LoVo (cell line): ENCODE data around the gene DYNC2LI1.

Experiments used
- DNase-seq: peaks from one replicate; pipeline ENCODE4 v3.0.0-alpha.2; 2016; ENCODE audit warnings: low spot score

Gene DYNC2LI1

DNA sequence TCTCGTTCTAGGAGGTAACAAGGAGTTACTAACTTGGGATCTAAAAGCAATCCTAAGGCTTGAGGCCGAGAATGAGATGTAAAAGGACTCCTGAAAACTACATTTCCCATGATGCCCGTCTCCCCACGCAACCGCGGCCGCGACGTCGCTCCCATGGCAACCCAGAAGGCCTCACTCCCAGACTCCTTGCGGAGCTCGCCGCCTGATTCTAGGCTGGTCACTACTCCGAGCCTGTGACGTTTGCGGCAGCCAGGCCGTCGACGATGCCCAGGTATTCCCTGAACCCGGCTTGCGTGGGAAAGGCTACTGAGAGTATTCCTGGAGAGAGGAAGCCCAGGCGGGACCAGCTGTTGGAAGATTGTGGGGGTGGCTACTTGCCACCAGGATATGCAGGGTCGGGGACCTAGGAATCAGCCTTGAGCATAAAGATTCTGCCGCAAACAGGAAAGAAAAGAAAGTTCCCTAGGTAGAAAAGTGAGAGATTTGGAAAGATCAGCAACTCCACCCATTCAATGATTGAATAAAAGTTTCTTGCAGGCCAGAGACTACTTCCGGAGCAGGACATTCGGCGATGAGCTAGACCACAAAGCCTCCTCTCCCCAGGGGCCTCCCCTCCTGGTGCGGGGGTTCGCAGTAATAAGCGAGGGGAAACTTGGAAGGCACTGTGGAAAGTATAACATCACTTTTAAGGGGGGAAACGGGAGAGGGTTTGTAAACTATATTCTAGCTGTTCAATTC, at the start of gene DYNC2LI1:
DYNC2LI1 (plus strand) TSS at position 164 of the 738 bp plus-strand sequence; CDS start at position 264, 100 bp downstream.
- peak; percentile 91 for DNase-seq

DNA sequence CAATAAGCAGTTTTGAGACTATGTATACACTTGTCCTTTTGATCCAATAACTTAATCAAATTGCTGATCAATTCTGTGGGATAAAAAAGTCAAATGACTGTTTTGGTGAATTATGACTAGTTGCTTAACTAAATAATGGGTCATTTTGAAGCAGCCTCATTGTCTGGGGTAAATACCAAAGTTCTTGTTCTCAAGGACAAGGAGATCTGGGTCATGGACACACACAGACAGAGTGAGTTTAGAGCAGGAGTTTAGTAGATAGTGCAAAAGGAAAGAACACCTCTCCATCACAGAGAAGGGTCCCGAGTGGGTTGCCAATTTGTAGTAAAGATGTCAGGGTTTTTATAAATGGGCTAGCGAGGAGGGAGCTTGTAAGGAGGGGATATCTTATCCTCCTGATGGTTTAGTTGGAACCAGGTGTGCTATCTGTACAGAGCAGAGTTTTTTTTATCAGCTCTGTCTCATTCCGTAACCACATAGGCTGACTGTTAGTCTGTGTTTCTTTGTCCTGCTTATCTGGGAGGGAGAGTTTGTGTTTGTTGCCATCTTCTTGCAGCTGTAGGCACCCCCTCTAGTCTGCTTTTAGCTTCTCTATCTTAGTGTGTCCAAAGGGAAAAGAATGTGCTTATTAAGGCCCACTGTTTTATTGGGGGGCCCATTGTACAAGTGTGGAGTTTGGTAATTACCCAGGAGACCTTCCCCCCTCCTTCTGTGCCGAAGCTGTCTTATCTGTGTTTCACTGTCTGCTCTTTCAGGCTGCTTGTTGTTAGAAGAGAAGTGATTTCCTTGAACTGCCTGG, 48.9 kb upstream of the DYNC2LI1 start:
- DNase-seq: no peak

DNA sequence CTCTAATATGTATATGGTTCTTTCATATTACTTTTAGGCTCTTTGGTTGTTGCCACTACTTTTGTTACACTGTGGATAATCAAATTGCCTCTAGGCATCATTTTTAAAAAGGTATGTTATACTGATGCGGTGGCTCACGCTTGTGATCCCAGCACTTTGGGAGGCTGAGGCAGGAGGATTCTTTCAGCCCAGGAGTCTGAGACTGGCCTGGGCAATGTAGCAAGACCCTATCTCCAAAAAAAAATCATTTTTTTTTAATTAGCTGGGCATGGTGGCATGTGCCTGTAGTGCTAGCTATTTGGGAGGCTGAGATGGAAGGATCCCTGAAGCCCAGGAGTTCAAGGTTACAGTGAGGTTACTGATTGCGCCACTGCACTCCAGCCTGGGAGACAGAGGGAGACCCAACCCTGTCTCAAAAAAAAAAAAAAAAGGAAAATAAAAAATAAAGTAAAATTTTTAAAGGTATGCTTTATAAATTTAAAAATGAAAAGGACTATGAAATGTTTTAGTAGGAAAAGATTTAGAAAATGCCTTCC, 48.1 kb upstream of the DYNC2LI1 start:
- DNase-seq: no peak

DNA sequence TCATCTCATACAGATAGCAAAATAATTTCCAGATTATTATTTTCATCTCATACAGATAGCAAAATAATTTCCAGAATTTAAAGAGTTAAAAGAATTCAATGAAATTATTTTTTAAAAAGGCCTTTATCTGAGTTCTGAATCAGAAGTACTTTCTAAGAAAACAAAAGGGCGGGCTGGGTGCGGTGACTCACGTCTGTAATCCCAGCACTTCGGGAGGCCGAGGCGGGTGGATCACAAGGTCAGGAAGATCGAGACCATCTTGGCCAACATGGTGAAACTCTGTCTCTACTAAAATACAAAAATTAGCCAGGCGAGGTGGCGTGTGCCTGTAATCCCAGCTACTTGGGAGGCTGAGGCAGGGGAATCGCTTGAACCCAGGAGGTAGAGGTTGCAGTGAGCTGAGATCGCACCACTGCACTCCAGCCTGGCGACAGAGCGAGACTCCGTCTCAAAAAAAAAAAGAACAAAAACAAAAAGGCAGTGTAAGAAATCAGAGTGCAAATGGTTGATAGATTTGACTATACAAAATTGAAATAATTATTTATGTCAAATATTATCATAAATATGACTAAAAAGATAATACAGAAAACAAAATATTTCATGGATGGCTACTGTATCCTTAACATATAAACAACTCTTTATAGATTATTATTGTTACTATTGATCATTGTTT, 46.7 kb upstream of the DYNC2LI1 start:
- peak; percentile 9 for DNase-seq

DNA sequence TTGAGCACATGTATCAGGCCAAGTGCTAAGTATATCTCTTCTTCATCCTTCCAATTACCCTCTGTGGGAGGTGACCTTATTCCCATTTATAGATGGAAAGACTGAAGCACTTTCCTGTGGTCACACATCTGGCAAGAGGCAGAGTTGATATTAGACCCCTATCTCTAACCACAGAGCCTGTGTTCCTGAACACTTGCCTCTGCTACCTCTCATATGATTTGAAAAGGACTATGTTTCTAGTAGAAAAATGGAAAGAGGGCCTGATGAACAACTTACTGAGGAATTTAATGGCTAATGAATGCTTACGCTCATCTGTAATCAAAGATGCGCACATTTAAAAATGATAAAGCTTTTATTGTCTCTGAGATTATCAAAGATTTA, 46.2 kb upstream of the DYNC2LI1 start:
- no peak for DNase-seq

DNA sequence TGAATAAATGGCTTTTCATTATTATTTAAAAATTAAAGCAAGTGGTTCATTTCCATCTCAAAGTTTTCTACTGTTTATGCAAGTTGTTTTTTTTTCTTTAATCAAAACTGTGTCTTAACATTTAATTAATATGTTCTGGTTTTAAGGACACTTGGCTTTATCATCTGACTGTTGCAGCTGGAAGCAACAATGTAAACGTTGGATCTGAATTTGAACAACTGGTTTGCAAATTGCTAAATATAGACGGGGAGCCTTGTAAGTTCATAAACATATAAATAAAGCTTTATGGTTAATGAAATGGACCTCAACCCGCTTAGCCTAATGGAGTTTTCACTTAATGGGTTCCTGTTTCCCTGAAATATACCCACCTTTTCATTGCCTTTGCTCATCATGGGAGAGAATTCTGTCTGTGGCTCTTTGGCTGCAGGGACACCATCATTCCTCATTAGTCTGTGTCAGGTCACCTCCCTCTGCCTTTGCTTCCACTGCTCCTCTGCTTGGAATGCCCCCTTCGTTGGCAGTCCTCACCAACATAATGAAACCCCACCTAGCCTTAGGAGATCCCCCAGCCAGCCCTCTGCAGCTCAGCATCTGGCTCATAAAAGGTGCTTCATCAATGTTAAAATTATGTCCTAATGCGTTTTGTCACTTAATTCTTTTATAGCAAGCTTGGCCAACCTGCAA, 44.2 kb upstream of the DYNC2LI1 start:
- no peak for DNase-seq

DNA sequence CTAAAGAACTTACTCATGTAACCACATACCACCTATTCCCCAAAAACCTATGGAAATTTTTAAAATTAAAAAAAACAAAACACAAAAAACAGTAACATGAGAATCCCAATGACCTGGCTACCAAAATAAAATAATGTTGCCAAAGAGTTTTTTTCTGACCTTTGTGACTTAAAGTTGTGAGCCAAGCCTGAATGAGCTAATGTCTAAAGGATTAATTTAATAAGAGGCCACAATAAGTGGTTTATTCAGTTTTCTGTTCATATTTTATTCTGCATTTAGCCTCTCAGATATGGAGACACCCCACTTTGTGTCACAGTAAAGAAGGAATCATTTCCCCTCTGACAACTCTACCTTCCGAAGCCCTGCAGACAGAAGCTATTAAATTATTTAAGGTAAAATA, 42.6 kb upstream of the DYNC2LI1 start:
- DNase-seq: no peak

DNA sequence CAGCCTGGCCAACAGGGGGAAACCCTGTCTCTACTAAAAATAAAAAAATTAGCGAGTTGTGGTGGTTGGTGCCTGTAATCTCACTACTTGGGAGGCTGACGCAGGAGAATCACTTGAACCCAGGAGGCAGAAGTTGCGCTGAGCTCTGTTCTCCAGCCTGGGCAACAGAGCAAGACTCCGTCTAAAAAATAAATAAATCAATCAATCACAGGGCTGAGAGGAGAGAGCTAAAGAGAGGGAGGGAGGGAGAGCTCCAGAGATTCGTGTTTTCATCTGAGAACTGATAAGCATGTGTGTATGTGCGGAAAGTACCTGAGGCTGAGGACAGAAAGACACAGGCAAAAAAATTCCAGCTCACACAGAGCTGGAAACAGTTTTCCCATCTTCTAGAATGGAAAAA, 37.2 kb upstream of the DYNC2LI1 start:
- DNase-seq: no peak

DNA sequence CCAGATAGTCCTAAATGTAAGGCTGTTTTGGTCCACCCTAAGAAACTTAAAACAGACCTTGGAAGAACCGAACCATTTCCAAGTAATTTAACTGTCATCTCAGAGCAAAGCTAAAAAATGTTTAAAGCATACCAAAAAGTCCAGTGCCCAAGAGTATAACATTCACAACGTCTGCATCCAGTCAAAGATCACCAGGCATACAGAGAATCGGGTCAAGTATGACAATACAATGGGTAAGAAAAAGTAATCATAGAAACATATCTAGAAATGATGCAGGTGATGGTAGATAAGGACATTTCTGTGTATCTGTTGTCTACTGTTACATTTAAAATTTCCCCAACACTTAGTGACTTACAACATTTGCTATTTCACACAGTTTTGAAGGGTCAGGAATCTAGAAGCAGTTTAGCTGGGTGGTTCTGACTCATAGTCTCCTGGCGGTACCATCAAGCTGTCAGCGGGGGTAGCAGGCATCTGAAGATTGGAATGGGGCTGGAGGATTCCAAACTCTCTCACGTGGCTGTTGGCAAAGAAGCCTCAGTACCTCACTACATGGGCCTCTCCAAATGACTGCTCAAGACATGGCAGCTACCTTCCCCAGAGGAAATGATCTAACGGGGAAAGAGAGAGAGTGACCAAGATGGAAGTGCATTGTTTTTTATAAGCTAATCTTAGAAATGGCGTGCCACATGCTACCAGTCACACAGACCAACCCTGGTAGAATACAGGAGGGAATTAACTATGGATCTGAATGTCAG, 36.6 kb upstream of the DYNC2LI1 start:
- DNase-seq: no peak

DNA sequence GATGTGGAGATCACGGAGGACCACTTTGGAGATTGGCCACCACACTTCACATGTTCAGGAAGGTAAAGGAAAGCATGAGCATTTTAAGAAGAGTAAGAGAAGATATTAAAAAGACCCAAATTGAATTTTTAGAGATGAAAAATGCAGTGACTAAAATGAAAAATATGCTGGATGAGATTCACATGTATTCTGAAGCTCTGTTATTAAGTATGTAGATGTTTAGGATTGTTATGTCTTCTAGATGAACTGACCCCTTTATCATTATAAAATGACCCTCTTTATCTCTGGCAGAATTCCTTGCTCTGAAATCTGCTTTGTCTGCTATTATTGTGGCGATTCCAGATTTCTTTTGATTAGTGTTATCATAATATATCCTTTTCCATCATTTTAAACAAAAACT, 36.0 kb upstream of the DYNC2LI1 start:
- DNase-seq: no peak

DNA sequence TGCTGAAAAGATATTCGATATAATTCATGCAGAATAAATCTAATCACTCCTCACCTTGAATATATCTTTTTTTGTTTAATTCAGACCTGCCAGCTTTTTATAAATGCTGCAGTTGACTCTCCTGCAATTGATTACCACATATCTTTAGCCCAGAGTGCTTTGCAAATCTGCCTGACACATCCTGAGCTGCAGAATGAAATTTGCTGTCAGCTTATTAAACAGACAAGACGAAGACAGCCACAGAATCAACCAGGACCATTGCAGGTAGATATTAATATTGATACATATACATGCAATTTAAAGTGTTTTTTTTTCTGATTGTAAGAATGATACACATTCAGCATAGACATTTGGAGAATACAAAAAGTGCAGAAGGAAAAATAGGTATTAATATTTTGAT, 35.6 kb upstream of the DYNC2LI1 start:
- no peak for DNase-seq

DNA sequence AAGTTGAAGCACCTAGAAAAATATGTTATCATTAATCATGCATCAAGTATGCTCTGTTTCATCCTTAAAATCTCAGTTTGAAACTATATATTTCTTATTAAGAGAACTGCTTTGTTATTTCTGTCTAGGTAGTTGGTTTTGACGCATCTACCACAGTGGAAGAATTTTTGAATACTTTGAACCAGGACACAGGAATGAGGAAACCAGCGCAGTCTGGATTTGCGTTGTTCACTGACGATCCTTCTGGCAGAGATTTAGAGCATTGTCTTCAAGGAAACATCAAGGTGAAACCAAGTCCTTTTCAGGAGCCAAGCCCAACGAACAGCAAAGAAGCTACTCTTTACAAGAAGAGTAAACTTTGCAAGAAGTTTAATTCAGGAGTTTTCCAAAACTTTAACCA, 30.1 kb upstream of the DYNC2LI1 start:
- DNase-seq: no peak

DNA sequence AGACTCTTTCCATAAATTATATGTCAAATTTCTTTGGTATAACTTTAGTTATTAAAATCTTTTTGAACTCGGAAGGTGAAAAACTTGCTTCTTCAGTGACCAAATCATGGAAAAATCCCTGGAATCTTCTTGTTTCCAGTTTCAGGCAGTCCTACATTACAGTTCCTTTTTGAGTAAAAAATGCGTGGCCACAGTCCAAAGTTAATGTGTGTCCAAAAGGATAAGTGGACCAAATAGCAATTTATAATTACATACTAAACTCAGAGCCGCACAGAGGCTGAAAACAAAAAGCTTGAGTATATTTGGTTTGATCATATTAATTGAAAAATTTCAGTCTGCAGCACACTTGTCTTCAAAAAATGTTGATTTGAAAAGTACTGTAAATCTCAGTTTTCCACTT, 28.4 kb upstream of the DYNC2LI1 start:
- DNase-seq: no peak

DNA sequence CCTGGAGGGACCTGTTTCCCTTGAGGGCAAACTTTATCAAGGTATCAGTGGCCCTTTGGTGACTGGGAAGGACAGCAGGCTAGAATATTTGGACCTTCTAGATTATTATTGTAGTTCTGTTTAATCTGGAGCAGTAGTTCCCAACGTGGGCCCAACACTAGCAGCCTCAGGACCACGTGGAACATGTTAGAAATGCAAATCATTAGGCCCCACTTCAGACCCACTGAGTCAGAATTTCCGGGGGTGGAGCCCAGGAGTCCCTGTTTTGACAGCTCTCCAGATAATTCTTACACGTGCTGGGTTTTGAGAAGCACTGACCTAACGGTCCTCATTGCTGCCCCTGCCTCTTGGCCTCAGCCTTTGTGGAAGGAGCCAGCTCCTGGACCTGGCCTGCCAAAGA, 25.5 kb upstream of the DYNC2LI1 start:
- DNase-seq: no peak

DNA sequence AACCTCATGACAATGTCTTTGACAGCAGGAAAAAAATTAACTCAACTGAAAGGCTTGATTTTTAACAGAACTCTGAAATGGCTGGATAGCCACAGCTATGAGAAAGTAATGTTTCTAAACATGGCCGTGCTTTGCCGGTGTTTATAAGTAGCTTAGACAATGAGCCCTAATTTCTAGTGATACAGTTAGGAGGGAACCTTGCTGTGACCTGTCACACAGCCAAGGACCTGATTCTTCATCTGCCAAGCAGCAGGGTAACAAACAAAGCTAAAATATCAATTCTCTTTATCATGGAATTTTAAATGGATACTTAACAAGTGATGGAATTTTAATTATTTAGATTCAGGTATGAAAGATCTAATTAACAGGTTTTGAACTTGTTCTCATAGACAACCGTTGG, 24.3 kb upstream of the DYNC2LI1 start:
- DNase-seq: no peak

DNA sequence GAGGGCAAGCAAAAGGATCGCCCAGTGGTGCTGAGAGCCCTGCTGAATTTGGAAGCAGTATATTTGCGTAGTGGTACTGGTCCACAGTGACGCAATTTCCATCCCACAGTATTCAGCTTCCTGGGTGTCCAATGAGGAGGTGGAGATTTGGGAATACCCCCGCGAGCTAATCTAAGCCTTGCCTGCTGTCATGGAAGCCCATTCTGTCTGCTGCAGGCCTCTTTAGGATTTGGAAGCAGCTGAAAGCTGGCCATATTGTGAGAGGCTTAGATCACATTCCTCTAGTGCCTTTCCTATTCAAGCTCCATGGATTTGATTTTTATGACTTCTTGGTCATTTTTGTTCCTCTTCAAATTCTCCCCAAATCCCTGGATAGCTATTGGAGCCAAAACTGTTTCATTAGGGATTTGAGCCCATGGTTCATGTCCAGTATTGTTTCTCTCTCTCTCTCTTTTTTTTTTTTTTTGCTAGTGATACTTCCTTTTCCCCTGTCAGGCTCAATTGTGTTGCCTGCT, 22.3 kb upstream of the DYNC2LI1 start:
- DNase-seq: no peak

DNA sequence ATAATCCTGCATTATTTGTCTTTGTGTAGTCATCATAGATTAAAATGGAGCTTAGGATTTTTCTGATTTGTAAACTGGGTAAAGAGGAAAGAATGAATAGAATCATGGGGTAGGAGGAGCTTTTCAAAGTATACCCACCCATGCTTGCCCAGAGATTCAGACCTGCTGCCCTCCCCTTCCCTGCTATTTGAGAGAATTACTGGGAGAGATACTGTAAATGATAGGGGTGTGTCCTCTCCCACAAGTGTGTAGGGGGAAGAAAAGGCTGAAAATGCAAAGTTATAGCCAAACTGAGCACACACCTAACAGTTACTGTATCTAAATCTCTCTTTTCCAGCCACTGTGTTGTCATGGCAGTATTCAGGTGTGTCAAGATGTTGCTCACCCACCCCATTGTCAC, 21.5 kb upstream of the DYNC2LI1 start:
- DNase-seq: no peak

DNA sequence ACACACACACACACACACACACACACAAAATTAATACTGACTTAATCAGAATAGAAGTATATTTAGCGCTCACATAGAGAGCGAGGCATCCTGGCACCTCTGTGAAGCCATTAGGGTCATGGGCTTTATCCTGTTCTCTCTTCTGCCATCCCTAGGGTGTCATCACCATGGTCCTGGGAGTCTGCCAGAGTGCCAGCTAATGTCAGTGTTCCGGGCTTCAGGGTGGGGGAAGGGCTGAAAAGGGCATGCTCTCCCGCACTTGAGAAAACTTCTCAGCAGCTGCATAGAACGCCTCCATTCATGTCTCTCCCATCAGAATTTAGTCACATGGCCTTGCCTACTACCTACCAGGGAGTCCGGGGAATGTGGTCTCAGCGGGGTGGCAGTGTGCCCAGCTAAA, 19.7 kb upstream of the DYNC2LI1 start:
- DNase-seq: no peak

DNA sequence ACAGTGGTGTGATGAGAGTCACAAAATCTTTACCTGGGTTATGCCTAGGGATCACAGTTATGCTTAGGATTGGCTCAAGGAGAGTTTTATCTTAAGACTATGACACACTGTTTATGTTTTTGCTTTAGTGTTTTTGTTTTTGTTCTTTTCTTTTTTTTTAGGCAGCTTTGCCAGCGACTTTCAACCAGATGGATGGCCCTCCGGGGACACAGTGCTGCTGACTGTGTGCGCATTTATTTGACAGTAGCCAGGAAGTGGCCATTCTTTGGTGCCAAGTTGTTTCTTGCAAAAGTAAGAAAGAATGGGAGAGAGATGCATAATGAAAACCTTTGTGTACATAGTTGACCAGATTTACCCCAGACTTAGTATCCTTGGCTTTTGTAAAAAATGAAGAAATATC, 15.1 kb upstream of the DYNC2LI1 start:
- no peak for DNase-seq

DNA sequence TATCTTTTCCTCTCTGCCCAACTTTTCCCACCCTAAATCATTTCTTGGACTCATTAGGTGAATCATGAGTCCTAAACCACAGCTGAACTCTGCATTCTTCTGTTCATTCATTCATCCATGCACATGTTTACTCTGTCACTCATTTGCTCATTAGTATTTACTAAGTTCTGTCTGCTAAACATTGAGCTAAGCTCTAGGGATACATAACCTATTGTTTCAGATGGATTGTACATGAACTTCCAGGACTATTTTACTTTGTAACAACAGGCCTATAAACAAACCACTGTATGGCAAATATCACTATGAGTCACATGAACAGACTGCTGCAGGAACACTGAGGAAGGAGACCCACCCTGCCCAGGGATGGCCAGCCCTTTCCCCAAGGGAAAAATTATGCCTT, 14.6 kb upstream of the DYNC2LI1 start:
- peak; percentile 7 for DNase-seq

DNA sequence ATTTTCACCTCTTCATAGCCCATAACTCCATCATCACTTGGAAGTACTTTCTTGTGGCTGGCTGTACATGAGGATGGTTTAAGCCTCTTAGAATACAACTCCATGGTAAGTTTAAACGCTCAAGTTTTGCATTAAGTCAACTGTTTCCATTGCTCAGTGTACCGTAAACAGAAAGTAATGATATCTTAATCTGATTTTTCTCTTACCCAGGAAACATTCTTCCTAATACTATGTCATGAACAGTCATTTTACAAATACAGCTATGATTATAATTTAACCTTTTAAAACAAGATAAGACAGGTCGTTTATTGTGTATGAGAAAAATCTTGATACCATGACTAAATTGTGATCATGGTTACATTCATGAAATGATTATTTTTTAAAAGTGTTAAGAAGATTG, 11.6 kb upstream of the DYNC2LI1 start:
- no peak for DNase-seq
